Left lung (tissue), 10 donors: ENCODE results near the gene TRIM39. TPM values are rescaled to one million over a fixed set of nuclear protein-coding genes. Genes with fewer than 3 reads are reported as not detected.

Source experiments
- ATAC-seq: fragments of 200-7000 bp; cut with Tn5 transposase; one replicate; pipeline ENCODE4 v1.9.1; 2020; ENCODE audit warnings: moderate library complexity
- DNase-seq, 4 donors: peaks; one replicate each; pipeline ENCODE4 v3.0.0-alpha.2; 2013 to 2020
- H3K27ac ChIP-seq, 2 donors: fragments of 200-600 bp; sonication (generic) in 1 of 2; one replicate each; pipeline versions ENCODE4 v1.5.0 to v1.8.0; 2020 to 2021
- H3K27me3 ChIP-seq, 2 donors: fragments of 200-600 bp; sonication (generic) in 1 of 2; one replicate each; pipeline versions ENCODE4 v1.5.0 to v1.8.0; 2020 to 2021
- H3K36me3 ChIP-seq, 2 donors: fragments of 200-600 bp; sonication (generic) in 1 of 2; one replicate each; pipeline versions ENCODE4 v1.5.0 to v1.8.0; 2020 to 2021
- H3K4me1 ChIP-seq, 2 donors: fragments of 200-600 bp; one replicate each; pipeline ENCODE4 v1.8.0; 2021
- H3K4me3 ChIP-seq, 2 donors: fragments of 200-600 bp; sonication (generic) in 1 of 2; one replicate each; pipeline versions ENCODE4 v1.5.0 to v1.8.0; 2020 to 2021; ENCODE audit warnings: mild to moderate bottlenecking in 1 of 2
- H3K9me3 ChIP-seq, 2 donors: fragments of 200-600 bp; sonication (generic) in 1 of 2; one replicate each; pipeline versions ENCODE4 v1.5.0 to v1.8.0; 2020 to 2021
- intact Hi-C, 2 donors: fragments of 100-400 bp; cut with DNase I; formaldehyde crosslinking; loops; one replicate each; pipeline versions ENCODE4 v1.11.2 to v1.14.2; 2022
- polyA plus RNA-seq, 6 donors: library from polyadenylated mRNA; unstranded; fragments of 120-200 nt; gene quantifications; one replicate each; pipeline ENCODE4 v1.2.1, GENCODE V29; 2013; ENCODE audit not compliant: insufficient read length in 6 of 6
- total RNA-seq, 2 donors: library from RNA; stranded (reverse); fragmentation: NEBNext Ultra II Directional; extraction: Animal tissue kit (Norgen Biotek cat#: 25700); gene quantifications; one replicate each; pipeline ENCODE4 v1.2.1, GENCODE V29; 2021
- TF ChIP-seq, protein P1 (sequence below), 2 donors: fragments of 200-600 bp; sonication (generic) in 1 of 2; IDR thresholded peaks; one replicate each; pipeline versions ENCODE4 v1.5.0 to v1.8.0; 2021; ENCODE audit warnings: antibody characterized with exemption in 2 of 2
- donor health status: DM: no; HTN: yes; CAD: no.
- donor health status: DM: no; HTN: no; CAD: no.

Gene TRIM39
- total and polyA plus RNA-seq, 8 donors: 10.2 to 13.7 (median 12.0) TPM

- no peak overlapping the region for H3K4me3 ChIP-seq
- peaks cover 0 to 8% of the 10 kb centered on the region in 2 donors for H3K36me3 ChIP-seq
- intact Hi-C loops: no loop called here
- H3K4me1 ChIP-seq: peaks cover 0 to under 1% of the 10 kb centered on the region in 2 donors
- TF ChIP-seq, protein P1, sequence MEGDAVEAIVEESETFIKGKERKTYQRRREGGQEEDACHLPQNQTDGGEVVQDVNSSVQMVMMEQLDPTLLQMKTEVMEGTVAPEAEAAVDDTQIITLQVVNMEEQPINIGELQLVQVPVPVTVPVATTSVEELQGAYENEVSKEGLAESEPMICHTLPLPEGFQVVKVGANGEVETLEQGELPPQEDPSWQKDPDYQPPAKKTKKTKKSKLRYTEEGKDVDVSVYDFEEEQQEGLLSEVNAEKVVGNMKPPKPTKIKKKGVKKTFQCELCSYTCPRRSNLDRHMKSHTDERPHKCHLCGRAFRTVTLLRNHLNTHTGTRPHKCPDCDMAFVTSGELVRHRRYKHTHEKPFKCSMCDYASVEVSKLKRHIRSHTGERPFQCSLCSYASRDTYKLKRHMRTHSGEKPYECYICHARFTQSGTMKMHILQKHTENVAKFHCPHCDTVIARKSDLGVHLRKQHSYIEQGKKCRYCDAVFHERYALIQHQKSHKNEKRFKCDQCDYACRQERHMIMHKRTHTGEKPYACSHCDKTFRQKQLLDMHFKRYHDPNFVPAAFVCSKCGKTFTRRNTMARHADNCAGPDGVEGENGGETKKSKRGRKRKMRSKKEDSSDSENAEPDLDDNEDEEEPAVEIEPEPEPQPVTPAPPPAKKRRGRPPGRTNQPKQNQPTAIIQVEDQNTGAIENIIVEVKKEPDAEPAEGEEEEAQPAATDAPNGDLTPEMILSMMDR (IDR thresholded peaks at IDR 0.05): no peak
- ATAC-seq (no peak), DNase-seq (no peak)
- no peak overlapping the region for H3K27ac ChIP-seq
- no peaks in the 10 kb centered on the region for H3K9me3 ChIP-seq
- peaks cover 0 to 25% of the 10 kb centered on the region in 2 donors for H3K27me3 ChIP-seq
These were observed 25.8 kb downstream of the TRIM39 start for GRCh38 chr6:30352550-30352949.

GRCh38 chr6:30355281-30355680 lies 28.6 kb downstream of the TRIM39 start:
- Histone ChIP-seq H3K36me3 (no peaks in the 10 kb centered on the region), H3K27ac (no peak overlapping the region), H3K27me3 (peaks cover 22 to 53% of the 10 kb centered on the region in 2 donors), H3K9me3 (no peaks in the 10 kb centered on the region), H3K4me1 (peaks cover 0 to 10% of the 10 kb centered on the region in 2 donors), H3K4me3 (no peak overlapping the region)
- intact Hi-C loops: no loop called here
- DNase-seq (no peak), ATAC-seq (no peak)
- TF ChIP-seq, protein P1 (IDR thresholded peaks at IDR 0.05): no peak

- intact Hi-C loops: no loop called here
- ATAC-seq (no peak), DNase-seq (no peak)
- Histone ChIP-seq H3K4me1 (peaks cover 0 to 10% of the 10 kb centered on the region in 2 donors), H3K27me3 (peaks cover 24 to 64% of the 10 kb centered on the region in 2 donors), H3K27ac (no peak overlapping the region), H3K9me3 (no peaks in the 10 kb centered on the region), H3K36me3 (no peaks in the 10 kb centered on the region), H3K4me3 (no peak overlapping the region)
- TF ChIP-seq, protein P1 (IDR thresholded peaks at IDR 0.05): no peak
These were observed 29.8 kb downstream of the TRIM39 start for GRCh38 chr6:30356536-30356935.

GRCh38 chr6:30357678-30358540 lies 31.2 kb downstream of the TRIM39 start:
- peak in 3 of 4 donors; percentile 35 to 77 (median 66) for DNase-seq
- intact Hi-C loops: no loop called here

GRCh38 chr6:30359276-30359675 lies 32.5 kb downstream of the TRIM39 start:
- Histone ChIP-seq H3K4me1 (peaks cover 0 to 10% of the 10 kb centered on the region in 2 donors), H3K36me3 (no peaks in the 10 kb centered on the region), H3K4me3 (no peak overlapping the region), H3K27ac (no peak overlapping the region), H3K9me3 (no peaks in the 10 kb centered on the region), H3K27me3 (peaks cover 31 to 83% of the 10 kb centered on the region in 2 donors)
- TF ChIP-seq, protein P1 (IDR thresholded peaks at IDR 0.05): no peak
- no peak for ATAC-seq
- DNase-seq: no peak
- intact Hi-C loops: no loop called here

More at GRCh38 chr6:30357678-30358540, 31.2 kb downstream of the TRIM39 start:
- TF ChIP-seq, protein P1 (IDR thresholded peaks at IDR 0.05): peak; percentile 59 to 71
- Histone ChIP-seq H3K9me3 (no peaks in the 10 kb centered on the region), H3K4me1 (peaks cover 0 to 10% of the 10 kb centered on the region in 2 donors), H3K4me3 (peak overlapping the region in 1 of 2 donors; percentile 26), H3K27me3 (peaks cover 31 to 77% of the 10 kb centered on the region in 2 donors), H3K27ac (no peak overlapping the region), H3K36me3 (no peaks in the 10 kb centered on the region)
- peak; percentile 95 for ATAC-seq
